ENCODE measurements around the gene INPP5B.

The INPP5B gene

DNA sequence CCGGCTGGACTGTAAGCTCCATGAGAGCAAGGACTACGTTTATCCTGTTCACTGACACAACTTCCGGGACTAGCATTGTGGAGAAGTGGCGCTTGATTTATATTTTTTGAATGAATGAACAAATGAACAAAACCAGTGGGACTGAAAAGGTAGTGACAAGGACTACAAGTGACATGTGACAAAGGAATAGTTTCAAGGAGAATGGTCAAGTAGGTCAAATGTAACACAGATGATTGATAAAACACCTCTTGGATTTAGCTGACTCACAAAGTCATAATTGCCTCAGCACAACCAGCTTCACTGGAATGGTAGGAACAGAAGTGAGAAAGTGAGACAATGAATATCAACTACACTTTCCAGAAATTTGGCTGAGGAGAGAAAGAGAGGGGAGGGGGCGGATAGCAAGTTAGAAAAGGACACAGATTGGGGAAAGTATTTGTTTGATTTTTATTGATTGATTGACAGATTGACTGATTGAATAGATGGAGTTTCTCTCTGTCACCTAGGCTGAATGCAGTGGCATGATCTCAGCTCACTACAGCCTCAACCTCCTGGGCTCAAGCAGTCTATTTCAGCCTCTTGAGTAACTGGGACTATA lies 101.7 kb downstream of the INPP5B start:
- Histone ChIP-seq H3K36me3 (ENCODE audit: insufficient read depth, low read depth, low read length) (peaks cover 6% of the 10 kb centered on the region; the same call in 1 of the 2 replicates), H3K27ac (ENCODE audit: low read length) (no peak overlapping the region), H3K9ac (ENCODE audit: low read depth, low read length) (no peak overlapping the region), H3K4me3 (ENCODE audit: low read length) (no peak overlapping the region), H3K4me1 (ENCODE audit: insufficient read depth, low read length) (no peaks in the 10 kb centered on the region), H3K9me3 (ENCODE audit: insufficient read depth, low read depth, low read length) (no peaks in the 10 kb centered on the region), H3K27me3 (ENCODE audit: insufficient read depth, low read length) (no peaks in the 10 kb centered on the region)

DNA sequence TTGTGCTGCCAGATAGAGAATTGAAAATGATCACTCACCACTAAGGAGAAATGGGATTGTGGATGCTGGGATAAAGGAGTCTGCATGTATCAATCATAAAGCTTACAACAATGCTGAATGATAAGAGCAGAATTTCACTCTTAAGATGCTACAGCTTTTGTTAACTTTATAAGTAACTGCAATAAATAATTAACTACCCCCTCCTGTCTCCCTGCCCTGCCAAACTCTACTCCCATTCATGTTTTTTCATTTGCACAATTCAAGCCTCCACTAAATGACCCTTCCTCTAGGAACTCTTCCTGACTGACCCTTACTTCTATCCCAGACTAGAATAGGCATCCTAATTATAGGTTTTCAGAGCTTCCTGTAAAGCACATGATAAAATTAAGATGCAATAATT lies 102.3 kb downstream of the INPP5B start:
- Histone ChIP-seq H3K4me3 (ENCODE audit: low read length) (no peak overlapping the region), H3K4me1 (ENCODE audit: insufficient read depth, low read length) (no peaks in the 10 kb centered on the region), H3K36me3 (ENCODE audit: insufficient read depth, low read depth, low read length) (peaks cover 12% of the 10 kb centered on the region), H3K9ac (ENCODE audit: low read depth, low read length) (no peak overlapping the region), H3K9me3 (ENCODE audit: insufficient read depth, low read depth, low read length) (no peaks in the 10 kb centered on the region), H3K27ac (ENCODE audit: low read length) (no peak overlapping the region), H3K27me3 (ENCODE audit: insufficient read depth, low read length) (no peaks in the 10 kb centered on the region)

DNA sequence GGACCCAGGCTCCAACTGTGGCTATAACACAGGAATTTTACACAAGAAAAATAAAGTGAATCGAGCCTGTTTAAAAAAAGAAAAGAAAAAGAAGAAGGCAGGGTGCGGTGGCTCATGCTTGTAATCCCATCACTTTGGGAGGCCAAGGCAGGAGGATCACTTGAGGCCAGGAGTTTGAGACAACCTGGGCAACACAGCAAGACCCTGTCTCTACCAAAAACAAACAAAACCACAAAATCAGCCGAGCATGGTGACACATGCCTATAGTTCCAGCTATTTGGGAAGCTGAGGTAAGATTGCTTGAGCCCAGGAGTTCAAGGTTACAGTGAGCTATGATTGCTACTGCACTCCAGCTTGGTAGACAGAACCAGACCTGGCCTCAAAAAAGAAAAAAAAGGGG lies 105.2 kb downstream of the INPP5B start:
- H3K27ac ChIP-seq (ENCODE audit: low read length), result no peak overlapping the region

DNA sequence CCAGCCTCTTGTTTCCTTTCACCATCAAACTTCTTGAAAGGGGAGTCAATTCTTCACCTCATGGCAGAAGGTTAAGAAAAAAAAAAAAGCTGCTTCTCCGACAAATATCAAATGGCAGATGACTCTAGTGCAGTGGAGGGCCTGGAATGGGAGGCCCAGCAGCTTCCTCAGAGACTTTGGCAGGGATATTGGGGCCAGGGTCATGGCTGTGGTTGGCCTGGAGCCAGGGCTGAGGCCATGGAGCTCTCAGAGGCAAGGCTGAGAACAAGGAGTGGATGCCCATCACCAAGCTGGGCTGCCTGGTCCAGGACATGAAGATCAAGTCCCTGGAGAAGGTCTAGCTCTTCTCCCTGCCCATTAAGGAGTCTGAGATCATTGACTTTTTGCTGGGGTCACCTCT lies 106.1 kb downstream of the INPP5B start:
- H3K4me1 ChIP-seq (ENCODE audit: insufficient read depth, low read length), result no peaks in the 10 kb centered on the region
- no peaks in the 10 kb centered on the region for H3K9me3 ChIP-seq (ENCODE audit: insufficient read depth, low read depth, low read length)
- no peak overlapping the region for H3K9ac ChIP-seq (ENCODE audit: low read depth, low read length)
- H3K27ac ChIP-seq (ENCODE audit: low read length), result no peak overlapping the region
- H3K4me3 ChIP-seq (ENCODE audit: low read length), result no peak overlapping the region
- H3K36me3 ChIP-seq (ENCODE audit: insufficient read depth, low read depth, low read length), result peaks cover 45% of the 10 kb centered on the region
- H3K27me3 ChIP-seq (ENCODE audit: insufficient read depth, low read length), result no peaks in the 10 kb centered on the region

More for the DNA sequence above, 105.2 kb downstream of the INPP5B start:
- H3K4me3 ChIP-seq (ENCODE audit: low read length), result no peak overlapping the region
- H3K4me1 ChIP-seq (ENCODE audit: insufficient read depth, low read length), result no peaks in the 10 kb centered on the region
- H3K9ac ChIP-seq (ENCODE audit: low read depth, low read length), result no peak overlapping the region
- no peaks in the 10 kb centered on the region for H3K27me3 ChIP-seq (ENCODE audit: insufficient read depth, low read length)
- H3K36me3 ChIP-seq (ENCODE audit: insufficient read depth, low read depth, low read length), result peaks cover 36% of the 10 kb centered on the region
- H3K9me3 ChIP-seq (ENCODE audit: insufficient read depth, low read depth, low read length), result no peaks in the 10 kb centered on the region

DNA sequence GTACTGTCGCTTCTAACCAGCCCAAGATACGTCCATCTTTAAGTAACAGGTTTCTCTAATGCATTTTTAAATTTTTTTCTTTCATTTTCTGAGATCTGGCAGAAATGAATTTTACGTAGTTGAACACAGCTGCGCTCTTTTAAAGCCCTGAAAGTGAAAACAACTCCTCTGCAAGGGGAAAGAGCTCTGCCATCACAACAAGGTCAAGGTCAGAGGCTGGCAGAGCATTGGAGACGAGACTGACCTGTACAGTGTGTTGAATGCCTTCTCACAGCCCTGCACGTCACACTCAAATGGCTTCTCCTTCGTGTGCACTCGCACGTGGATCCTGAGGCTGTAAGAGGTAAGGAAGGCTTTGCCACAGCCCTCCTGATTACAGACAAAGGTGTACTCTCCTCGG lies 107.2 kb downstream of the INPP5B start:
- Histone ChIP-seq H3K36me3 (ENCODE audit: insufficient read depth, low read depth, low read length) (peaks cover 55% of the 10 kb centered on the region), H3K4me3 (ENCODE audit: low read length) (no peak overlapping the region), H3K9me3 (ENCODE audit: insufficient read depth, low read depth, low read length) (no peaks in the 10 kb centered on the region), H3K27ac (ENCODE audit: low read length) (no peak overlapping the region), H3K9ac (ENCODE audit: low read depth, low read length) (no peak overlapping the region), H3K27me3 (ENCODE audit: insufficient read depth, low read length) (no peaks in the 10 kb centered on the region), H3K4me1 (ENCODE audit: insufficient read depth, low read length) (no peaks in the 10 kb centered on the region)

DNA sequence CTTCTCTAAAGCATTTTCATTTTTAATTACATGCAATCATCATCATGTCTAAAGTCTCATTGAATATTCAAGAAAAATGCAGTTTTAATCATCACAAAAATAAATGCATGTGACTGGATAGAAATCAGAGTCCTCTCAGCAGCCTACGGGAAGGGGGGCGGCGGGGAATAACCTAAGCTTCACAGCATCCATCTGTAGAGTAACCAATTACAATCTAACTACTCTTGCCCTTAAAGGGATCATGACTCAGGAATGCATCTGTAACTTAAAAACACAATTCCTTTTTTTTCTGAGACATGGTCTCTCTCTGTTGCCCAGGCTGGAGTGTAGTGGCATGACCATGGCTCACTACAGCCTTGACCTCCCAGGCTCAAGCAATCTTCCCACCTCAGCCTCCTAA lies 110.1 kb downstream of the INPP5B start:
- Histone ChIP-seq H3K27me3 (ENCODE audit: insufficient read depth, low read length) (no peaks in the 10 kb centered on the region), H3K4me3 (ENCODE audit: low read length) (no peak overlapping the region), H3K9ac (ENCODE audit: low read depth, low read length) (no peak overlapping the region), H3K4me1 (ENCODE audit: insufficient read depth, low read length) (no peaks in the 10 kb centered on the region), H3K27ac (ENCODE audit: low read length) (no peak overlapping the region), H3K9me3 (ENCODE audit: insufficient read depth, low read depth, low read length) (no peaks in the 10 kb centered on the region), H3K36me3 (ENCODE audit: insufficient read depth, low read depth, low read length) (peaks cover 80% of the 10 kb centered on the region)

DNA sequence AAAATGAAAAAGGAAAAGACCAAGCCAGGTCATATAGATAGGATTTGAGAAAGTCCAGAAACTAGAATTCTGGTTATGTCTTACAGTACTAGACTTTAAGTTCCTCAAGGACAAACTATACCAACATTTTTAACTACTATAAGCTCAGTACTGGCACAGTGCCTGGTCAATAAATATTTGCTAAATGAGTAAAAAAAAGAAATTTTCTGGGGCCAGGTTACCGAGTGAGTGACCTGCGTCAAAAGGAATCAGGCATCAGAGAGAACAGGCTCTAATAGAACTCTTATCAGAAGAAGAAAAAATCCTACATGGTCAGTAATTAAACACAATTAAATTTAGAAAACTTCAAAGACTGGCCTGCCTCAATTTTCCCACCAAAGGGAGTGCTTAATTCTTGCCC lies 115.0 kb downstream of the INPP5B start:
- H3K4me3 ChIP-seq (ENCODE audit: low read length), result no peak overlapping the region
- H3K27me3 ChIP-seq (ENCODE audit: insufficient read depth, low read length), result no peaks in the 10 kb centered on the region
- H3K9me3 ChIP-seq (ENCODE audit: insufficient read depth, low read depth, low read length), result no peaks in the 10 kb centered on the region
- no peaks in the 10 kb centered on the region for H3K4me1 ChIP-seq (ENCODE audit: insufficient read depth, low read length)
- no peak overlapping the region for H3K9ac ChIP-seq (ENCODE audit: low read depth, low read length)
- H3K36me3 ChIP-seq (ENCODE audit: insufficient read depth, low read depth, low read length), result peaks cover 78% of the 10 kb centered on the region
- no peak overlapping the region for H3K27ac ChIP-seq (ENCODE audit: low read length)

DNA sequence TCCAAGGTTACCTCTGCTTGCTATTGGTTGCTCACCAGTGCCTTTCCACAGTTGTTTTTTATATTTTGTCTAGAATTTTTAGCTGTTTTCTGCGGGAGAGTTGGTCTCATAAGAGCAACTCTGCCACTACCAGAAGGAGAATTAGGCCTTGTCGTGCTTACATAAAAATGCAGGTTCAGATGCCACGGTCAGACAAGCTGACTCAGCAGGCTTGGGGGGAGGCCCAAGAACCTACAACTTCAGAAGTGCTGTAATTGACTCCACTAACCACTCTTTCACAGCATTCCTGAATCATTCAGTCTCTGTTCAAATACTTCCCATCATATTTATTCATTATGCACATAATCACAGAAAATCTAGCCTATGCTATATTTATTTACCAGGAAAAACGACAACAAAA lies 115.7 kb downstream of the INPP5B start:
- Histone ChIP-seq H3K36me3 (ENCODE audit: insufficient read depth, low read depth, low read length) (peaks cover 71% of the 10 kb centered on the region), H3K9me3 (ENCODE audit: insufficient read depth, low read depth, low read length) (no peaks in the 10 kb centered on the region), H3K4me1 (ENCODE audit: insufficient read depth, low read length) (no peaks in the 10 kb centered on the region), H3K4me3 (ENCODE audit: low read length) (no peak overlapping the region), H3K27me3 (ENCODE audit: insufficient read depth, low read length) (no peaks in the 10 kb centered on the region), H3K27ac (ENCODE audit: low read length) (no peak overlapping the region), H3K9ac (ENCODE audit: low read depth, low read length) (no peak overlapping the region)

DNA sequence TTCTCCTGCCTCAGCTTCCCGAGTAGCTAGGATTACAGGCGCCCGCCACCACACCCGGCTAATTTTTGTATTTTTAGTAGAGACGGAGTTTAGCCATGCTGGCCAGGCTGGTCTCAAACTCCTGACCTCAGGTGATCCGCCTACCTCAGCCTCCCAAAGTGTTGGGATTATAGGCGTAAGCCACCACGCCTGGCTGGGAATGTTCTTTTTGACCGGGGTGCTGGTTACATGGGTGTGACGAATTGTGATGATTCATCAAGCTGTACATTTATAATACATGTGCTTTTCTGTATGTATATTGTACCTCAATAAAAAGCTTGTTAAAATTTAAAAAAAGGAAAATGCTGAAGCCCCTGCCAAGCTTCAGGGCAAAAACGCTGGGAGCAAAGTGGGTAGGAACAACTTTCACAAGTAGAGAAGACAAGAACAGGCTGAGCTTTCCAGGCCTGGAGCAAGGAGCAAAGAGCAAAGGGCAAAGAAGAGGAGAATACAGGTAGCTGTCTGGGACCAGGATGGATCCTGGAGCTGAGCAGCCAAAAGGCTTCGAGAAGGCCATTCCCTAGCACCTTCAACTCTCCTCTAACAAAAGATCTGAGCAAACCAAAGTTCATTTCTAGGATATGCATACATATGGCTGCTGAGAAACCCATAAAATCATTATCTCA lies 118.3 kb downstream of the INPP5B start:
- no peak overlapping the region for H3K4me3 ChIP-seq (ENCODE audit: low read length)
- peaks cover 51% of the 10 kb centered on the region for H3K36me3 ChIP-seq (ENCODE audit: insufficient read depth, low read depth, low read length)
- H3K9ac ChIP-seq (ENCODE audit: low read depth, low read length), result no peak overlapping the region
- H3K9me3 ChIP-seq (ENCODE audit: insufficient read depth, low read depth, low read length), result no peaks in the 10 kb centered on the region
- no peak overlapping the region for H3K27ac ChIP-seq (ENCODE audit: low read length)
- H3K4me1 ChIP-seq (ENCODE audit: insufficient read depth, low read length), result no peaks in the 10 kb centered on the region
- no peaks in the 10 kb centered on the region for H3K27me3 ChIP-seq (ENCODE audit: insufficient read depth, low read length)

DNA sequence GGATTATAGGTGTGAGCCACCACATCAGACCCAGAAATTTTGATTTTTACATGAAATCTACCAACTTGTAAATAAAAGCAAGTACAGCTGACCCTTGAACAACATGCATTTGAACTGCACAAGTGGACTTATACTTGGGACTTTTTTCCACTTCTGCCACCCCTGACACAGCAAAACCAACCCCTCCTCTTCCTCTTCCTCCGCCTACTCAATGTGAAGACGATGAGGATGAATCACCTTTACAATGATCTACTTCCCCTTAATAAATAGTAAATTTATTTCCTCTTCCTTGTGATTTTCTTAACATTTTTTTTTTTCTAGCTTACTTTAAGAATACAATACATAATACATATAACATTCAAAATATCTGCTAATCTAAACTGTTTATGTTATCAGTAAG lies 121.3 kb downstream of the INPP5B start:
- Histone ChIP-seq H3K4me1 (ENCODE audit: insufficient read depth, low read length) (no peaks in the 10 kb centered on the region), H3K36me3 (ENCODE audit: insufficient read depth, low read depth, low read length) (peaks cover 51% of the 10 kb centered on the region), H3K27me3 (ENCODE audit: insufficient read depth, low read length) (no peaks in the 10 kb centered on the region), H3K9ac (ENCODE audit: low read depth, low read length) (no peak overlapping the region), H3K9me3 (ENCODE audit: insufficient read depth, low read depth, low read length) (no peaks in the 10 kb centered on the region), H3K27ac (ENCODE audit: low read length) (no peak overlapping the region), H3K4me3 (ENCODE audit: low read length) (no peak overlapping the region)

DNA sequence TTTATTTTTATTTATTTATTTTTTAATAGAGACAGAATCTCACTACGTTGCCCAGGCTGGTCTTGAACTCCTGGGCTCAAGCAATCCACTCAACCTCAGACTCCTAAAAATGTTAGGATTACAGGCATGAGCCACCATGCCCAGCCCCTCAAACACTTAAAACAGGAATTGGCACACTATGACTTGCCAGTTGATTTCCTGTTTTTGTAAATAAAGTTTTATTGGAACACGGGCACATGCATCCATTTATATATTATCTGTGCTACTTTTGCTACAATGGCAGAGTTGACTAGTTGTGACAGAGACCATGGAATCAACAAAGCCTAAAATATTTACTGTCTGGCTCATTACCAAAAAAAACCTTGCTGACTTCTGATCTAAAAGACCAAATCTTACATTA lies 122.9 kb downstream of the INPP5B start:
- Histone ChIP-seq H3K27me3 (ENCODE audit: insufficient read depth, low read length) (no peaks in the 10 kb centered on the region), H3K4me1 (ENCODE audit: insufficient read depth, low read length) (no peaks in the 10 kb centered on the region), H3K9me3 (ENCODE audit: insufficient read depth, low read depth, low read length) (no peaks in the 10 kb centered on the region), H3K27ac (ENCODE audit: low read length) (no peak overlapping the region), H3K9ac (ENCODE audit: low read depth, low read length) (no peak overlapping the region), H3K36me3 (ENCODE audit: insufficient read depth, low read depth, low read length) (peaks cover 54% of the 10 kb centered on the region), H3K4me3 (ENCODE audit: low read length) (no peak overlapping the region)

DNA sequence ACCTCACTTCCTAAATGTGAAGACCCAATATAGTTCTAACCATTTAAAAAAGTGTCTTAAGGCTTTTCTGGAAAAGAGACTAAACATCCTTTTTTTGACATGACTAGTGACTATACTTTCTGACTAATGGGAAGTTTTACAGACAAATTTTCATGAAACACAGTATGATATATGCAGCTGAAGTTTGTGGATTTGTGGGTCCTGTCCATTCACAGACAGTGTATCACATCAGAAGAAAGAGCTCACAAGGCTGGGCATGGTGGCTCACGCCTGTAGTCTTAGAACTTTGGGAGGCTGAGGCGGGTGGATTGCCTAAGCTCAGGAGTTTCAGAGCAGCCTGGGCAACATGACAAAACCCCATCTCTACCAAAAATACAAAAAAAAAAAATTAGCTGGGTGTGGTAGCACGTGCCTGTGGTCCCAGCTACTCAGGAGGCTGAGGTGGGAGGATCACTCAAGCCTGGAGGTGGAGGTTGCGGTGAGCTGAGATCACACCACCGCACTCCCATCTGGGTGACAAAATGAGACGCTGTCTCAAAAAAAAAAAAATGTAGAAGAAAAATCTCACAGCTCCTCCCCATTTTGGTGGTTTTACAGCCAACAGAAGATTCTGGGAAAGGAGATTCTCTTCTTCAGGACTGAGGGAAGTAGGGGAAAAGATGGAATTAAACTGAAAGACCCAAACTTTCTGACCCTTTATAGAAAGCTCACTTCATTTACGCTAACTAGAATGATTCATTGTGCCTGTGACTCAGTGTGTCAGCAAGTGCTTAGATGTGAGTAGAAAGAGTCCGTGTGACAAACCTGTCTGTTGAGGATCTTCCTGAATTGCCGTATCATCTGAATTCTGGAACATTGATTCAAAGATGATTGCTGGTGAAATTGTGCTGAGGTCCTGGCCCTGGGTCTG lies 123.7 kb downstream of the INPP5B start:
- Histone ChIP-seq H3K4me3 (ENCODE audit: low read length) (no peak overlapping the region), H3K27ac (ENCODE audit: low read length) (no peak overlapping the region), H3K4me1 (ENCODE audit: insufficient read depth, low read length) (no peaks in the 10 kb centered on the region), H3K9me3 (ENCODE audit: insufficient read depth, low read depth, low read length) (no peaks in the 10 kb centered on the region), H3K27me3 (ENCODE audit: insufficient read depth, low read length) (no peaks in the 10 kb centered on the region), H3K36me3 (ENCODE audit: insufficient read depth, low read depth, low read length) (peaks cover 51% of the 10 kb centered on the region), H3K9ac (ENCODE audit: low read depth, low read length) (no peak overlapping the region)

All from iPS-20b (cell line).